ENCODE measurements around the gene DCT. TPM values are rescaled to one million over a fixed set of nuclear protein-coding genes. Genes with fewer than 3 reads are reported as not detected.
A peak's percentile ranks its signal among the peaks of the same experiment; 100 is the strongest.

DCT gene
- total RNA-seq, 1 experiment from 2014 or later = not detected

GRCh38 chr13:94416454-94417080 is 62.9 kb downstream of the DCT start:
- Histone ChIP-seq H3K4me3 (ENCODE audit: low read depth, low read length, poor library complexity, severe bottlenecking) (no peak overlapping the region), H3K4me1 (ENCODE audit: insufficient read depth, low read length, poor library complexity, severe bottlenecking) (peaks cover 8% of the 10 kb centered on the region), H3K9me3 (ENCODE audit: low read depth, low read length, poor library complexity, severe bottlenecking) (no peaks in the 10 kb centered on the region), H3K36me3 (ENCODE audit: insufficient read depth, low read length, poor library complexity, severe bottlenecking) (no peaks in the 10 kb centered on the region), H3K27me3 (replicated peaks; ENCODE audit: insufficient read depth, low read depth, low read length, poor library complexity) (no peaks in the 10 kb centered on the region), H3K27ac (ENCODE audit: low read depth, low read length, poor library complexity, severe bottlenecking) (no peak overlapping the region)
- DNase-seq (ENCODE audit: low spot score) = peak; percentile 71
- intact Hi-C loops (cut with micrococcal nuclease; ENCODE audit: unreplicated experiment) = no loop called here
- TF ChIP-seq CTCF (conservative IDR thresholded peaks at IDR 0.05; ENCODE audit: low read depth, low read length) (peak; percentile 87), EZH2 (IDR thresholded peaks at IDR 0.05; ENCODE audit: borderline replicate concordance, low read depth, low read length, poor library complexity, severe bottlenecking) (no peak)
- no TSS peak for BruUV-seq (replicated peaks)
- POLR2A ChIA-PET (ENCODE audit: low non-redundant PET) = interaction anchor here (0.6 kb wide), 1 partner anchor 30 kb away, joined by 3 read pairs; no protein-coding TSS in a partner anchor
- CTCF ChIA-PET = no interaction called here

- Histone ChIP-seq H3K36me3 (ENCODE audit: insufficient read depth, low read length, poor library complexity, severe bottlenecking) (no peaks in the 10 kb centered on the region), H3K4me3 (ENCODE audit: low read depth, low read length, poor library complexity, severe bottlenecking) (no peak overlapping the region), H3K27me3 (replicated peaks; ENCODE audit: insufficient read depth, low read depth, low read length, poor library complexity) (no peaks in the 10 kb centered on the region), H3K27ac (ENCODE audit: low read depth, low read length, poor library complexity, severe bottlenecking) (no peak overlapping the region), H3K4me1 (ENCODE audit: insufficient read depth, low read length, poor library complexity, severe bottlenecking) (peaks cover 8% of the 10 kb centered on the region), H3K9me3 (ENCODE audit: low read depth, low read length, poor library complexity, severe bottlenecking) (no peaks in the 10 kb centered on the region)
- ChIA-PET POLR2A (ENCODE audit: low non-redundant PET) (no interaction called here), CTCF (interaction anchor here (0.6 kb wide), 1 partner anchor 136 kb away, joined by 5 read pairs; no protein-coding TSS in a partner anchor)
- BruUV-seq (replicated peaks) = no TSS peak
- intact Hi-C loops (cut with micrococcal nuclease; ENCODE audit: unreplicated experiment) = no loop called here
- no peak for TF ChIP-seq CTCF (conservative IDR thresholded peaks at IDR 0.05; ENCODE audit: low read depth, low read length)
- no peak for TF ChIP-seq EZH2 (IDR thresholded peaks at IDR 0.05; ENCODE audit: borderline replicate concordance, low read depth, low read length, poor library complexity, severe bottlenecking)
- peak; percentile 19 for DNase-seq (ENCODE audit: low spot score)
Measured at GRCh38 chr13:94415500-94416237, 63.8 kb downstream of the DCT start.

GRCh38 chr13:94414708-94415107 is 64.8 kb downstream of the DCT start:
- no peak overlapping the region for H3K4me3 ChIP-seq (ENCODE audit: low read depth, low read length, poor library complexity, severe bottlenecking)
- BruUV-seq (replicated peaks) = no TSS peak
- H3K36me3 ChIP-seq (ENCODE audit: insufficient read depth, low read length, poor library complexity, severe bottlenecking) = no peaks in the 10 kb centered on the region
- ChIA-PET CTCF (no interaction called here), POLR2A (ENCODE audit: low non-redundant PET) (no interaction called here)
- no peak for TF ChIP-seq EZH2 (IDR thresholded peaks at IDR 0.05; ENCODE audit: borderline replicate concordance, low read depth, low read length, poor library complexity, severe bottlenecking)
- no peak for TF ChIP-seq CTCF (conservative IDR thresholded peaks at IDR 0.05; ENCODE audit: low read depth, low read length)
- H3K27ac ChIP-seq (ENCODE audit: low read depth, low read length, poor library complexity, severe bottlenecking) = no peak overlapping the region
- no peak for DNase-seq (ENCODE audit: low spot score)
- intact Hi-C loops (cut with micrococcal nuclease; ENCODE audit: unreplicated experiment) = no loop called here
- peaks cover 8% of the 10 kb centered on the region for H3K4me1 ChIP-seq (ENCODE audit: insufficient read depth, low read length, poor library complexity, severe bottlenecking)
- no peaks in the 10 kb centered on the region for H3K9me3 ChIP-seq (ENCODE audit: low read depth, low read length, poor library complexity, severe bottlenecking)
- no peaks in the 10 kb centered on the region for H3K27me3 ChIP-seq (replicated peaks; ENCODE audit: insufficient read depth, low read depth, low read length, poor library complexity)
